ENCODE measurements around the gene TIMM22.

The TIMM22 gene

GRCh38 chr17:1036845-1037237 is 39.9 kb downstream of the TIMM22 start:
- no peak for TF ChIP-seq SIN3A (IDR thresholded peaks at IDR 0.05; ENCODE audit: borderline replicate concordance, insufficient read depth, low read length)
- TF ChIP-seq TAF1 (IDR thresholded peaks at IDR 0.05; ENCODE audit: borderline replicate concordance, insufficient read depth, low read length) = no peak
- no peak for TF ChIP-seq FOXP2 (optimal IDR thresholded peaks at IDR 0.05; ENCODE audit: borderline replicate concordance, extremely low read depth, extremely low read length, insufficient read depth)
- no peak for TF ChIP-seq POLR2AphosphoS5 (IDR thresholded peaks at IDR 0.05; ENCODE audit: low read depth, low read length)
- no peak for TF ChIP-seq REST (IDR thresholded peaks at IDR 0.05; ENCODE audit: insufficient read depth in 1 of 2, low read depth in 2 of 2, low read length in 2 of 2)

- TF ChIP-seq FOXP2 (optimal IDR thresholded peaks at IDR 0.05; ENCODE audit: borderline replicate concordance, extremely low read depth, extremely low read length, insufficient read depth) (no peak), REST (IDR thresholded peaks at IDR 0.05; ENCODE audit: insufficient read depth in 1 of 2, low read depth in 2 of 2, low read length in 2 of 2) (no peak), POLR2AphosphoS5 (IDR thresholded peaks at IDR 0.05; ENCODE audit: low read depth, low read length) (no peak), SIN3A (IDR thresholded peaks at IDR 0.05; ENCODE audit: borderline replicate concordance, insufficient read depth, low read length) (no peak), TAF1 (IDR thresholded peaks at IDR 0.05; ENCODE audit: borderline replicate concordance, insufficient read depth, low read length) (no peak)
These were observed 40.4 kb downstream of the TIMM22 start for GRCh38 chr17:1037238-1037879.

- TF ChIP-seq SIN3A (IDR thresholded peaks at IDR 0.05; ENCODE audit: borderline replicate concordance, insufficient read depth, low read length) = no peak
- TF ChIP-seq REST (IDR thresholded peaks at IDR 0.05; ENCODE audit: insufficient read depth in 1 of 2, low read depth in 2 of 2, low read length in 2 of 2) = no peak
- TF ChIP-seq TAF1 (IDR thresholded peaks at IDR 0.05; ENCODE audit: borderline replicate concordance, insufficient read depth, low read length) = no peak
- no peak for TF ChIP-seq POLR2AphosphoS5 (IDR thresholded peaks at IDR 0.05; ENCODE audit: low read depth, low read length)
- no peak for TF ChIP-seq FOXP2 (optimal IDR thresholded peaks at IDR 0.05; ENCODE audit: borderline replicate concordance, extremely low read depth, extremely low read length, insufficient read depth)
These were observed 41.7 kb downstream of the TIMM22 start for GRCh38 chr17:1038459-1039122.

GRCh38 chr17:1039123-1039507 is 42.2 kb downstream of the TIMM22 start:
- no peak for TF ChIP-seq SIN3A (IDR thresholded peaks at IDR 0.05; ENCODE audit: borderline replicate concordance, insufficient read depth, low read length)
- no peak for TF ChIP-seq REST (IDR thresholded peaks at IDR 0.05; ENCODE audit: insufficient read depth in 1 of 2, low read depth in 2 of 2, low read length in 2 of 2)
- TF ChIP-seq POLR2AphosphoS5 (IDR thresholded peaks at IDR 0.05; ENCODE audit: low read depth, low read length) = no peak
